Measurements from ENCODE around the gene LTO1. TPM values are rescaled to one million over a fixed set of nuclear protein-coding genes. Genes with fewer than 3 reads are reported as not detected.

The LTO1 gene
- total and polyA plus RNA-seq, 8 donors = 18.0 to 45.3 (median 28.7) TPM

DNA sequence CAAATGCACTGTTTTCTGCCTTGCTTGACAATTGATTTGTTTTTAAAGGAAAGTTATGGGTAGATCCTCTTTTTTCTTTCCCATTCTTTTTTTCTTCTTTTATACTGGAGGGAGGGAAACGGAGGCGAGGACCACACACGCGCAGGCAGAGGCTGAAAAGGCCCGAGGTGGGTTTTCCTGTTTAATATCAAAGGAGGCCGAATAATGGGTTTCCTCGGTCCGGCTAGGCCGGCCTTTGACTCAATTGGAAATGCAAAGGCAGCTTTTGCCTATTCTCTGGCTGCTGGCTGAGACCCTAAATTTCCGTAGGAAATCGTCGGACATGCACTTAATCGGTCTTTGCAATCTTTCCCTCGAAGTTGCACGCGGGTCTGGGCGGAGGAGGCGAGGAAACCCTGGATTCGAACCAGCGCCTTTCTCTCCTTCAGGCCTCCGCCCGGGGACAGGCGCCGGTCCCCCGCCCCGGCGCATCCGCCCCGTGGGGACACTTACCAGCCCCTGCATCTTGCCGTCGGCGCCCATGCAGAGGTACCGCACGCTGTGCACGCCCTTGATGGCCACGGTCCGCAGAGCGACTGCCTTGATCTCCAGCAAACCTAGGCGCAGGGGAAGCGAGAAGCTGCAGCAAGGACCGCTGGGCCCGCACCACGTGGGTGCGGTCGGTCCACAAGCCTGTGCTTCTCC is 27.8 kb upstream of the LTO1 start:
- ATAC-seq (no peak), DNase-seq (no peak)
- intact Hi-C loops (cut with DNase I) = no loop called here
- Histone ChIP-seq H3K27ac (no peak overlapping the region), H3K4me1 (peaks cover 4 to 20% of the 10 kb centered on the region in 2 donors), H3K4me3 (no peak overlapping the region), H3K9me3 (no peaks in the 10 kb centered on the region), H3K36me3 (no peaks in the 10 kb centered on the region), H3K27me3 (peaks cover 65 to 98% of the 10 kb centered on the region in 2 donors)
- TF ChIP-seq, protein P1, sequence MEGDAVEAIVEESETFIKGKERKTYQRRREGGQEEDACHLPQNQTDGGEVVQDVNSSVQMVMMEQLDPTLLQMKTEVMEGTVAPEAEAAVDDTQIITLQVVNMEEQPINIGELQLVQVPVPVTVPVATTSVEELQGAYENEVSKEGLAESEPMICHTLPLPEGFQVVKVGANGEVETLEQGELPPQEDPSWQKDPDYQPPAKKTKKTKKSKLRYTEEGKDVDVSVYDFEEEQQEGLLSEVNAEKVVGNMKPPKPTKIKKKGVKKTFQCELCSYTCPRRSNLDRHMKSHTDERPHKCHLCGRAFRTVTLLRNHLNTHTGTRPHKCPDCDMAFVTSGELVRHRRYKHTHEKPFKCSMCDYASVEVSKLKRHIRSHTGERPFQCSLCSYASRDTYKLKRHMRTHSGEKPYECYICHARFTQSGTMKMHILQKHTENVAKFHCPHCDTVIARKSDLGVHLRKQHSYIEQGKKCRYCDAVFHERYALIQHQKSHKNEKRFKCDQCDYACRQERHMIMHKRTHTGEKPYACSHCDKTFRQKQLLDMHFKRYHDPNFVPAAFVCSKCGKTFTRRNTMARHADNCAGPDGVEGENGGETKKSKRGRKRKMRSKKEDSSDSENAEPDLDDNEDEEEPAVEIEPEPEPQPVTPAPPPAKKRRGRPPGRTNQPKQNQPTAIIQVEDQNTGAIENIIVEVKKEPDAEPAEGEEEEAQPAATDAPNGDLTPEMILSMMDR (IDR thresholded peaks at IDR 0.05) = no peak

DNA sequence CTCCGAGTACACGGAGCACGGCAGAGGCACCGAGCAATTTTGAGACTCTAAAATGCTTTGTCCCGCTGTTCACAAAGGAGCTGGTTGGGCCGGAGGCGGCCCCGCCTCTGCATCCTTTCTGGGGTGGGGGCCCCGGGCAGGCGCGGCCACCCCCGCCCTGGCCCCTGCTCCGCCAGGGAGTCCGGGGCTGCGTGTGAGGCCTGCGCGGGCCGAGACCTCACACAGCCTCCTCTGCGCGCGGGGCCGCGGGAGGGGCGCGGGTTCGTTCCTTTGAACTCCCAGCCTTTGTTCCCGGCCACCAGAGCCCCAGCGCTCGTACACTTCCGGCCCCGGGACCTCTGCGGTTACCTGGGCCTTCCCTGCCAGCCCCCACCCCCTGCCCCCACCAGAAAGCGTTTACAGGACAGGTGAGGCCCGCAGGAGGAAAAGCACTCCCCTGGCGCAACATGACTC is 27.1 kb upstream of the LTO1 start:
- DNase-seq (no peak), ATAC-seq (no peak)
- H3K27me3 ChIP-seq = peaks cover 64 to 98% of the 10 kb centered on the region in 2 donors

DNA sequence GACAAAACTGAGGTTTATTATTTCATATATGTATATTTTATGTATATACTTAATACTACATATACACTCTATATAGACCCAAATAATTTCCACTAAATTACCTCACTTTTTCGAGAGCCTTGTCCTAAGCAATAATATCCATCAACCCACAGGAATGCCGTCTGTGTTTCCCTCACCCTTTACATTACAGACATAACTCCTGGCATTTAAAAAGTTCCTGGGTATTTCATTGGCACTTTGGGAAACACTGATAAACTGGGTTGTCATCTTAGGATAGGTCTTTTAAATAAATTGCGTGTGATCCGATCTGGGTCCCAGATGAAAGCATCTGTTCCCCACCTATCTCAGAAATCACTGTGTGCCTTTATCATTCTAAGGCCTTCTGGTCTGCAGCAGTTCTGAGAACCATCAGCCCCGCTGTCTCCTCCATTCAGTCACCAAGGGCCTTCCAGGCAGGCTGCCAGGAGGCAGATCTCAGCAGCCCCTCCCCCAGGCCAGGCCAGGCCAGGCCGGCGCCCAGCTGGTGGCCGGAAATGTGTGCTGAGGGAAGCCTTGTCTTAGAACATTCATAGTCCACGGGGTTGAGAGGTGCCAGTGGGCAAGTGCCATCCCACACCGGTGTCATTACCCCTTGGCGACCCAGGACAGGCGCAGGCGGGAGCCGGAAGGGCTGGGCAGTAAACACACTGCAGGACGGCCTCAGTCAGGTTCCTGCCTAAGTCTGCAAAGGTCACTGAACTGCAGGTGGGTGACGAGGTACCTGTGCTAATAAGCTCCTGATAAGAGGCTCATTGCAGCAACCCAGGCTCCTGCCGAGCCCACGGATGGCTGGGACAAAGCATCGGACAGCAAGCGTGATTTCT is 25.4 kb upstream of the LTO1 start:
- Histone ChIP-seq H3K27ac (no peak overlapping the region), H3K9me3 (no peaks in the 10 kb centered on the region), H3K4me1 (peaks cover 4 to 20% of the 10 kb centered on the region in 2 donors), H3K27me3 (peaks cover 47 to 98% of the 10 kb centered on the region in 2 donors), H3K36me3 (no peaks in the 10 kb centered on the region), H3K4me3 (no peak overlapping the region)
- TF ChIP-seq, protein P1 (IDR thresholded peaks at IDR 0.05) = no peak
- DNase-seq (peak in 3 of 4 donors; percentile 63 to 92 (median 82)), ATAC-seq (peak; percentile 95)
- intact Hi-C loops (cut with DNase I) = no loop called here

More for the DNA sequence above, 27.1 kb upstream of the LTO1 start:
- intact Hi-C loops (cut with DNase I) = no loop called here
- Histone ChIP-seq H3K27ac (no peak overlapping the region), H3K9me3 (no peaks in the 10 kb centered on the region), H3K4me3 (no peak overlapping the region), H3K4me1 (peaks cover 4 to 20% of the 10 kb centered on the region in 2 donors), H3K36me3 (no peaks in the 10 kb centered on the region)
- TF ChIP-seq, protein P1 (IDR thresholded peaks at IDR 0.05) = no peak

DNA sequence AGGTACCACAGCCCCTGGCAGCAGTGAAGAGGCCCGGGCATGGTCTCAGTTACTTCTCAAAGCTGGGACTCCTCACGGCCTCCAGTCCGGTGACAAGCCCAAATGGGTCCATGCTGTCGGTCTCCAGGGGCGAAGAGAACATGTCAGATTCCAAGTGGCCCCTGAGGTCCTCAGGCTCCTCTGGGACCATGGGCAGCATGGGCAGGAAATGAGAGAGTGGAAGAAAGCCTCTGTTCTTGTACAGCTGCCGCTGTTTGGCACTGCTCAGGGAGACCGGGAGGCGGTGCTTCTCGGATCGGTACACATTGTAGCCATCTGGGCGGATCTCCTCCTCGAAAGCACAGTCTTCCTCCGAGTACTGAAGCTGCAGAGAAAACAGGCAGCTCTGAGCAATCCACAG is 24.1 kb upstream of the LTO1 start:
- intact Hi-C loops (cut with DNase I) = loop anchor here in 1 of 2 donors (10.0 kb wide), 1 partner anchor 496 kb away; no protein-coding TSS in a partner anchor
- H3K27ac ChIP-seq = no peak overlapping the region
- peaks cover 4 to 13% of the 10 kb centered on the region in 2 donors for H3K4me1 ChIP-seq
- DNase-seq (no peak), ATAC-seq (no peak)
- no peaks in the 10 kb centered on the region for H3K36me3 ChIP-seq
- no peaks in the 10 kb centered on the region for H3K9me3 ChIP-seq
- no peak overlapping the region for H3K4me3 ChIP-seq
- TF ChIP-seq, protein P1 (IDR thresholded peaks at IDR 0.05) = no peak
- peaks cover 34 to 95% of the 10 kb centered on the region in 2 donors for H3K27me3 ChIP-seq

DNA sequence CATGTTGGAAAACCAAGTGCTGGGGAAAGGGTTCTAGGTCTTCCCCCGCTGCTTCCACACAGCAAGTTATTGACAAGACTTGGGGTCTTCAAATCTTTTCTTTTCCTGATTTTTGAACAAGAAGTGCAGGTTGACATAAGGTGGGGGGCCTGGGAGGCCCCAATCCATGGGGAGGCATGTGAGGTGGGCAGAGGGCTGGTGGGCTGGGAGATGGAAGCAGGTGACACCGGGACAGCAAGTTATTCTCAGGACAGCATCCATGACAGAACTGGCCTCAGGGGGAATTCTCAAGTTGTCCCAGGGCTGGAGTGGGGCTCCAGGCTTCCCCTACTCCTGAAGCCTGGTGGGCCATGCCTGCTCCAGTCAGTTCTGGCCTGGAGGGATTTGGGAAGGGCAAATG is 23.2 kb upstream of the LTO1 start:
- no peak overlapping the region for H3K27ac ChIP-seq
- intact Hi-C loops (cut with DNase I) = loop anchor here in 1 of 2 donors (10.0 kb wide), 1 partner anchor 496 kb away; no protein-coding TSS in a partner anchor
- peaks cover 25 to 95% of the 10 kb centered on the region in 2 donors for H3K27me3 ChIP-seq
- ATAC-seq (no peak), DNase-seq (no peak)
- H3K4me1 ChIP-seq = peaks cover 0 to 4% of the 10 kb centered on the region in 2 donors
- H3K4me3 ChIP-seq = no peak overlapping the region
- TF ChIP-seq, protein P1 (IDR thresholded peaks at IDR 0.05) = no peak
- H3K36me3 ChIP-seq = no peaks in the 10 kb centered on the region
- no peaks in the 10 kb centered on the region for H3K9me3 ChIP-seq

All from left lung (tissue), 10 donors.